Liver (tissue), 9 donors: ENCODE measurements around the gene ATG4C. TPM values are rescaled to one million over a fixed set of nuclear protein-coding genes. Genes with fewer than 3 reads are reported as not detected.

ENCODE experiments used
- DNase-seq: peaks from one replicate; pipeline ENCODE4 v3.0.0-alpha.2; 2017; ENCODE audit warnings: low spot score
- H3K27ac ChIP-seq, 2 donors: one replicate each; pipeline ENCODE4 v1.7.0; 2013; ENCODE audit warnings: inconsistent platforms in 2 of 2, low read length in 2 of 2, control low read depth in 1 of 2, low read depth in 1 of 2, mild to moderate bottlenecking in 1 of 2
- H3K27me3 ChIP-seq, 4 donors: one replicate each; pipeline versions ENCODE4 v1.6.1 to v1.7.0; 2013; ENCODE audit warnings: low read length in 3 of 4, inconsistent platforms in 1 of 4, mild to moderate bottlenecking in 1 of 4, moderate library complexity in 1 of 4; ENCODE audit not compliant: control insufficient read depth in 4 of 4, insufficient read depth in 4 of 4
- H3K36me3 ChIP-seq, 4 donors: one replicate each; pipeline versions ENCODE4 v1.6.1 to v1.7.0; 2013; ENCODE audit warnings: low read length in 3 of 4, mild to moderate bottlenecking in 3 of 4, low read depth in 1 of 4, moderate library complexity in 1 of 4; ENCODE audit not compliant: control insufficient read depth in 4 of 4, insufficient read depth in 3 of 4
- H3K4me1 ChIP-seq, 4 donors: one replicate each; pipeline versions ENCODE4 v1.6.1 to v1.7.0; 2013; ENCODE audit warnings: low read length in 3 of 4, mild to moderate bottlenecking in 3 of 4, moderate library complexity in 1 of 4; ENCODE audit not compliant: control insufficient read depth in 4 of 4, insufficient read depth in 4 of 4
- H3K4me3 ChIP-seq, 3 donors: one replicate each; pipeline versions ENCODE4 v1.6.1 to v1.7.0; 2013; ENCODE audit warnings: low read length in 3 of 3, control low read depth in 1 of 3, low read depth in 1 of 3, mild to moderate bottlenecking in 1 of 3
- H3K9ac ChIP-seq, 2 donors: one replicate each; pipeline ENCODE4 v1.7.0; 2013; ENCODE audit warnings: low read length in 2 of 2, mild to moderate bottlenecking in 2 of 2, moderate library complexity in 2 of 2, control low read depth in 1 of 2, low read depth in 1 of 2
- H3K9me3 ChIP-seq, 4 donors: one replicate each; pipeline versions ENCODE4 v1.6.1 to v1.7.0; 2013; ENCODE audit warnings: low read length in 3 of 4; ENCODE audit not compliant: control insufficient read depth in 4 of 4
- CTCF ChIP-seq: fragments of 150-350 bp; IDR thresholded peaks from 2 replicates; pipeline ENCODE4 v1.5.1; 2017; ENCODE audit warnings: improper control_type of control experiment, low read depth, low read length; ENCODE audit not compliant: missing input control
- EGR1 ChIP-seq, 2 donors: IDR thresholded peaks; 2 replicates each; pipeline ENCODE4 v1.6.1; 2016 to 2018; ENCODE audit warnings: antibody characterized with exemption in 2 of 2, low read depth in 2 of 2
- FOXA1 ChIP-seq: IDR thresholded peaks from 2 replicates; pipeline ENCODE4 v1.6.1; 2016; ENCODE audit warnings: antibody characterized with exemption
- FOXA2 ChIP-seq: IDR thresholded peaks from 2 replicates; pipeline ENCODE4 v1.6.1; 2016; ENCODE audit warnings: antibody characterized with exemption
- GABPA ChIP-seq, 2 donors: IDR thresholded peaks in 1 of 2; conservative IDR thresholded peaks in 1 of 2; 2 replicates each; pipeline ENCODE4 v1.6.1; 2016; ENCODE audit warnings: antibody characterized with exemption in 2 of 2, mild to moderate bottlenecking in 1 of 2, moderate library complexity in 1 of 2
- HNF4A ChIP-seq, 2 donors: conservative IDR thresholded peaks; 2 replicates each; pipeline ENCODE4 v1.6.1; 2016; ENCODE audit warnings: antibody characterized with exemption in 2 of 2, mild to moderate bottlenecking in 2 of 2
- HNF4G ChIP-seq: IDR thresholded peaks from 2 replicates; pipeline ENCODE4 v1.6.1; 2016; ENCODE audit warnings: antibody characterized with exemption
- JUND ChIP-seq, 2 donors: IDR thresholded peaks; 2 replicates each; pipeline ENCODE4 v1.6.1; 2016; ENCODE audit warnings: antibody characterized with exemption in 2 of 2
- NR2F2 ChIP-seq: IDR thresholded peaks from 2 replicates; pipeline ENCODE4 v1.6.1; 2016; ENCODE audit warnings: antibody characterized with exemption
- RAD21 ChIP-seq, 2 donors: IDR thresholded peaks; 2 replicates each; pipeline ENCODE4 v1.6.1; 2016; ENCODE audit warnings: antibody characterized with exemption in 2 of 2, mild to moderate bottlenecking in 2 of 2
- REST ChIP-seq: IDR thresholded peaks from 2 replicates; pipeline ENCODE4 v1.6.1; 2016; ENCODE audit warnings: antibody characterized with exemption, mild to moderate bottlenecking
- RXRA ChIP-seq, 2 donors: IDR thresholded peaks; 2 replicates each; pipeline ENCODE4 v1.6.1; 2017 to 2018; ENCODE audit warnings: antibody characterized with exemption in 2 of 2, mild to moderate bottlenecking in 1 of 2
- SP1 ChIP-seq: IDR thresholded peaks from 2 replicates; pipeline ENCODE4 v1.6.1; 2018; ENCODE audit warnings: antibody characterized with exemption, mild to moderate bottlenecking
- TAF1 ChIP-seq: conservative IDR thresholded peaks from 2 replicates; pipeline ENCODE4 v1.6.1; 2016; ENCODE audit warnings: antibody characterized with exemption, mild to moderate bottlenecking
- YY1 ChIP-seq: IDR thresholded peaks from 2 replicates; pipeline ENCODE4 v1.6.1; 2016; ENCODE audit warnings: antibody characterized with exemption, mild to moderate bottlenecking
- ZBTB33 ChIP-seq: IDR thresholded peaks from 2 replicates; pipeline ENCODE4 v1.6.1; 2016; ENCODE audit warnings: antibody characterized with exemption
- WGBS: extraction: QIAGEN DNeasy Blood & Tissue Kit; methylation state at CpG from one replicate; pipeline ENCODE4 v1.1.7; 2013; 5-methylcytosine and 5-hydroxymethylcytosine counted together
- polyA plus RNA-seq, 2 donors: library from polyadenylated mRNA; stranded (reverse) in 1 of 2; unstranded in 1 of 2; fragments of 200-250 nt in 1 of 2; fragments of >200 nt in 1 of 2; fragmentation: Nextera tagmentation in 1 of 2; extraction: Ambion mirVana in 1 of 2; gene quantifications; one replicate each; pipeline versions ENCODE4 v1.2.1 to v1.2.3, GENCODE V29; 2013 to 2015
- total RNA-seq, 2 donors: library from RNA; depleted of rRNA; stranded (reverse); fragments of >200 nt; gene quantifications; one replicate each; pipeline ENCODE4 v1.2.3, GENCODE V29; 2014
- TF ChIP-seq, protein P1 (sequence below): IDR thresholded peaks from 2 replicates; pipeline ENCODE4 v1.6.1; 2016; ENCODE audit warnings: antibody characterized with exemption
- TF ChIP-seq, protein P2 (sequence below): IDR thresholded peaks from 2 replicates; pipeline ENCODE4 v1.6.1; 2016; ENCODE audit warnings: antibody characterized with exemption
- donor health status: healthy.
- donor health status: healthy.
- donor health status: healthy.
- donor health status: healthy.
- donor health status: healthy.

The ATG4C gene
- total and polyA plus RNA-seq, 4 donors = 3.8 to 8.4 (median 5.2) TPM

- Histone ChIP-seq H3K9ac (no peak overlapping the region), H3K36me3 (no peaks in the 10 kb centered on the region), H3K9me3 (no peaks in the 10 kb centered on the region), H3K27ac (no peak overlapping the region), H3K4me3 (no peak overlapping the region), H3K4me1 (no peaks in the 10 kb centered on the region), H3K27me3 (no peaks in the 10 kb centered on the region)
- WGBS = 83% methylated on average over 4 of the region's 4 CpGs
- DNase-seq = no peak
- TF ChIP-seq TAF1 (no peak), RAD21 (IDR thresholded peaks at IDR 0.05) (peak in 1 of 2 donors; percentile 55), HNF4A (conservative IDR thresholded peaks at IDR 0.05) (no peak)
These were observed 65.1 kb downstream of the ATG4C start for GRCh38 chr1:62849031-62849430.

DNA sequence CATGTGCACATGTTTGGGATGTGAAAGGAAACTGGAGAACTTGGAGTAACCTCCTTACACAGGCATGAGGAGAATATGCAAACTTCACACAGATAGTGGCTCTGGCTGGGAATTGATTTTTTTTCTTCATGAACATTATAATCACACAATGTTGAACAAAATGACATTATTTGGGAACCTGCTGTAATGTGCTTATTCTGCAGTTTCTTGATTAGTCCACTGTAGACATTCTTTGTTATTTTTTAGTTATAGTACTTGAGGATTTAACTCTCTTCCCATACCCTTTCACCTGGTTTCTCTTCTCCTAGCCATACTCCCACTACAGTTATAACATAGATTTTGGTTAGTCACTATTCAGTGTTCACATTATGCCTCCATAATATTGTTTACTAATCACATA, 68.3 kb downstream of the ATG4C start:
- no peak overlapping the region for H3K4me3 ChIP-seq
- no peak overlapping the region for H3K9ac ChIP-seq
- no peak for DNase-seq
- no peaks in the 10 kb centered on the region for H3K9me3 ChIP-seq
- TF ChIP-seq RAD21 (IDR thresholded peaks at IDR 0.05) (no peak), FOXA2 (no peak), JUND (IDR thresholded peaks at IDR 0.05) (no peak), RXRA (IDR thresholded peaks at IDR 0.05) (no peak), HNF4G (no peak), NR2F2 (no peak), EGR1 (IDR thresholded peaks at IDR 0.05; ENCODE audit: low read depth in 2 of 2) (no peak), SP1 (no peak), ZBTB33 (no peak), HNF4A (conservative IDR thresholded peaks at IDR 0.05) (no peak), YY1 (no peak), CTCF (no peak), REST (no peak), FOXA1 (no peak), GABPA (IDR thresholded peaks at IDR 0.05 in 1 of 2, conservative IDR thresholded peaks at IDR 0.05 in 1 of 2) (no peak), TAF1 (no peak)
- TF ChIP-seq, protein P1, sequence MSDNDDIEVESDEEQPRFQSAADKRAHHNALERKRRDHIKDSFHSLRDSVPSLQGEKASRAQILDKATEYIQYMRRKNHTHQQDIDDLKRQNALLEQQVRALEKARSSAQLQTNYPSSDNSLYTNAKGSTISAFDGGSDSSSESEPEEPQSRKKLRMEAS = no peak
- TF ChIP-seq, protein P2, sequence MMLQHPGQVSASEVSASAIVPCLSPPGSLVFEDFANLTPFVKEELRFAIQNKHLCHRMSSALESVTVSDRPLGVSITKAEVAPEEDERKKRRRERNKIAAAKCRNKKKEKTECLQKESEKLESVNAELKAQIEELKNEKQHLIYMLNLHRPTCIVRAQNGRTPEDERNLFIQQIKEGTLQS = no peak
- H3K36me3 ChIP-seq = no peaks in the 10 kb centered on the region
- no peaks in the 10 kb centered on the region for H3K4me1 ChIP-seq
- H3K27me3 ChIP-seq = no peaks in the 10 kb centered on the region
- no peak overlapping the region for H3K27ac ChIP-seq
